ENCODE data around the gene C1orf210.

The C1orf210 gene

GRCh38 chr1:43286533-43286932 is 1.2 kb upstream of the C1orf210 start:
- peak overlapping the region; percentile 65 for H3K9ac ChIP-seq (ENCODE audit: low read depth, low read length)
- peaks cover 4% of the 10 kb centered on the region for H3K36me3 ChIP-seq (ENCODE audit: control insufficient read depth, insufficient read depth, low read length)
- no peak overlapping the region for H3K4me3 ChIP-seq (ENCODE audit: low read depth, low read length)
- peaks cover 12% of the 10 kb centered on the region for H3K4me1 ChIP-seq (ENCODE audit: control insufficient read depth, insufficient read depth, low read length)
- H3K27me3 ChIP-seq (ENCODE audit: control insufficient read depth, insufficient read depth, low read length), result no peaks in the 10 kb centered on the region
- H3K9me3 ChIP-seq (ENCODE audit: control insufficient read depth, insufficient read depth, low read length), result no peaks in the 10 kb centered on the region

GRCh38 chr1:43286115-43286514 is 734 bp upstream of the C1orf210 start:
- H3K9me3 ChIP-seq (ENCODE audit: control insufficient read depth, insufficient read depth, low read length), result no peaks in the 10 kb centered on the region
- peaks cover 4% of the 10 kb centered on the region for H3K36me3 ChIP-seq (ENCODE audit: control insufficient read depth, insufficient read depth, low read length)
- peaks cover 12% of the 10 kb centered on the region for H3K4me1 ChIP-seq (ENCODE audit: control insufficient read depth, insufficient read depth, low read length)
- peak overlapping the region; percentile 45 for H3K4me3 ChIP-seq (ENCODE audit: low read depth, low read length)
- no peaks in the 10 kb centered on the region for H3K27me3 ChIP-seq (ENCODE audit: control insufficient read depth, insufficient read depth, low read length)
- H3K9ac ChIP-seq (ENCODE audit: low read depth, low read length), result peak overlapping the region; percentile 65

GRCh38 chr1:43284546-43285110 is 753 bp downstream of the C1orf210 start:
- Histone ChIP-seq H3K4me3 (ENCODE audit: low read depth, low read length) (peak overlapping the region; percentile 83), H3K36me3 (ENCODE audit: control insufficient read depth, insufficient read depth, low read length) (peaks cover 4% of the 10 kb centered on the region), H3K27me3 (ENCODE audit: control insufficient read depth, insufficient read depth, low read length) (no peaks in the 10 kb centered on the region), H3K9me3 (ENCODE audit: control insufficient read depth, insufficient read depth, low read length) (no peaks in the 10 kb centered on the region), H3K9ac (ENCODE audit: low read depth, low read length) (no peak overlapping the region), H3K4me1 (ENCODE audit: control insufficient read depth, insufficient read depth, low read length) (peaks cover 12% of the 10 kb centered on the region)

GRCh38 chr1:43284065-43284464 is 1.3 kb downstream of the C1orf210 start:
- H3K4me1 ChIP-seq (ENCODE audit: control insufficient read depth, insufficient read depth, low read length), result peaks cover 12% of the 10 kb centered on the region
- no peaks in the 10 kb centered on the region for H3K9me3 ChIP-seq (ENCODE audit: control insufficient read depth, insufficient read depth, low read length)
- H3K36me3 ChIP-seq (ENCODE audit: control insufficient read depth, insufficient read depth, low read length), result peaks cover 4% of the 10 kb centered on the region
- no peak overlapping the region for H3K4me3 ChIP-seq (ENCODE audit: low read depth, low read length)
- H3K9ac ChIP-seq (ENCODE audit: low read depth, low read length), result no peak overlapping the region
- H3K27me3 ChIP-seq (ENCODE audit: control insufficient read depth, insufficient read depth, low read length), result no peaks in the 10 kb centered on the region

GRCh38 chr1:43282220-43283195 is 2.9 kb downstream of the C1orf210 start:
- H3K4me1 ChIP-seq (ENCODE audit: control insufficient read depth, insufficient read depth, low read length), result peaks cover 12% of the 10 kb centered on the region
- no peaks in the 10 kb centered on the region for H3K9me3 ChIP-seq (ENCODE audit: control insufficient read depth, insufficient read depth, low read length)

GRCh38 chr1:43280692-43281091 is 4.7 kb downstream of the C1orf210 start:
- Histone ChIP-seq H3K9ac (ENCODE audit: low read depth, low read length) (no peak overlapping the region), H3K4me1 (ENCODE audit: control insufficient read depth, insufficient read depth, low read length) (peaks cover 7% of the 10 kb centered on the region), H3K36me3 (ENCODE audit: control insufficient read depth, insufficient read depth, low read length) (peaks cover 4% of the 10 kb centered on the region), H3K9me3 (ENCODE audit: control insufficient read depth, insufficient read depth, low read length) (no peaks in the 10 kb centered on the region), H3K4me3 (ENCODE audit: low read depth, low read length) (no peak overlapping the region), H3K27me3 (ENCODE audit: control insufficient read depth, insufficient read depth, low read length) (no peaks in the 10 kb centered on the region)

More at GRCh38 chr1:43282220-43283195, 2.9 kb downstream of the C1orf210 start:
- Histone ChIP-seq H3K9ac (ENCODE audit: low read depth, low read length) (no peak overlapping the region), H3K27me3 (ENCODE audit: control insufficient read depth, insufficient read depth, low read length) (no peaks in the 10 kb centered on the region), H3K4me3 (ENCODE audit: low read depth, low read length) (no peak overlapping the region), H3K36me3 (ENCODE audit: control insufficient read depth, insufficient read depth, low read length) (peaks cover 4% of the 10 kb centered on the region)

- Histone ChIP-seq H3K9me3 (ENCODE audit: control insufficient read depth, insufficient read depth, low read length) (no peaks in the 10 kb centered on the region), H3K9ac (ENCODE audit: low read depth, low read length) (no peak overlapping the region), H3K27me3 (ENCODE audit: control insufficient read depth, insufficient read depth, low read length) (no peaks in the 10 kb centered on the region), H3K4me3 (ENCODE audit: low read depth, low read length) (no peak overlapping the region), H3K36me3 (ENCODE audit: control insufficient read depth, insufficient read depth, low read length) (peaks cover 4% of the 10 kb centered on the region), H3K4me1 (ENCODE audit: control insufficient read depth, insufficient read depth, low read length) (peaks cover 2% of the 10 kb centered on the region)
Observed at GRCh38 chr1:43279666-43280065, 5.7 kb downstream of the C1orf210 start.

- Histone ChIP-seq H3K9ac (ENCODE audit: low read depth, low read length) (no peak overlapping the region), H3K4me3 (ENCODE audit: low read depth, low read length) (no peak overlapping the region), H3K4me1 (ENCODE audit: control insufficient read depth, insufficient read depth, low read length) (no peaks in the 10 kb centered on the region), H3K27me3 (ENCODE audit: control insufficient read depth, insufficient read depth, low read length) (no peaks in the 10 kb centered on the region), H3K36me3 (ENCODE audit: control insufficient read depth, insufficient read depth, low read length) (peaks cover 4% of the 10 kb centered on the region), H3K9me3 (ENCODE audit: control insufficient read depth, insufficient read depth, low read length) (no peaks in the 10 kb centered on the region)
Observed at GRCh38 chr1:43279161-43279560, 6.2 kb downstream of the C1orf210 start.

GRCh38 chr1:43277116-43277876 is 8.1 kb downstream of the C1orf210 start:
- Histone ChIP-seq H3K9me3 (ENCODE audit: control insufficient read depth, insufficient read depth, low read length) (no peaks in the 10 kb centered on the region), H3K4me3 (ENCODE audit: low read depth, low read length) (no peak overlapping the region), H3K36me3 (ENCODE audit: control insufficient read depth, insufficient read depth, low read length) (peaks cover 12% of the 10 kb centered on the region), H3K4me1 (ENCODE audit: control insufficient read depth, insufficient read depth, low read length) (no peaks in the 10 kb centered on the region), H3K9ac (ENCODE audit: low read depth, low read length) (no peak overlapping the region), H3K27me3 (ENCODE audit: control insufficient read depth, insufficient read depth, low read length) (no peaks in the 10 kb centered on the region)

GRCh38 chr1:43276673-43277072 is 8.7 kb downstream of the C1orf210 start:
- Histone ChIP-seq H3K27me3 (ENCODE audit: control insufficient read depth, insufficient read depth, low read length) (no peaks in the 10 kb centered on the region), H3K4me3 (ENCODE audit: low read depth, low read length) (no peak overlapping the region), H3K4me1 (ENCODE audit: control insufficient read depth, insufficient read depth, low read length) (no peaks in the 10 kb centered on the region), H3K36me3 (ENCODE audit: control insufficient read depth, insufficient read depth, low read length) (peaks cover 14% of the 10 kb centered on the region), H3K9me3 (ENCODE audit: control insufficient read depth, insufficient read depth, low read length) (no peaks in the 10 kb centered on the region), H3K9ac (ENCODE audit: low read depth, low read length) (no peak overlapping the region)

- Histone ChIP-seq H3K9ac (ENCODE audit: low read depth, low read length) (no peak overlapping the region), H3K27me3 (ENCODE audit: control insufficient read depth, insufficient read depth, low read length) (no peaks in the 10 kb centered on the region), H3K4me3 (ENCODE audit: low read depth, low read length) (no peak overlapping the region)
Observed at GRCh38 chr1:43275826-43276620, 9.4 kb downstream of the C1orf210 start.

More at GRCh38 chr1:43275826-43276620, 9.4 kb downstream of the C1orf210 start:
- Histone ChIP-seq H3K36me3 (ENCODE audit: control insufficient read depth, insufficient read depth, low read length) (peaks cover 14% of the 10 kb centered on the region), H3K4me1 (ENCODE audit: control insufficient read depth, insufficient read depth, low read length) (no peaks in the 10 kb centered on the region), H3K9me3 (ENCODE audit: control insufficient read depth, insufficient read depth, low read length) (no peaks in the 10 kb centered on the region)
